ENCODE results near the gene DEFB128.
"Not testable (repeated sequence)": the region's sequence is repeated elsewhere in the genome, so short reads cannot be mapped to it uniquely, and the experiment has no call there.

The DEFB128 gene

GRCh38 chr20:214383-214782 is 24.9 kb upstream of the DEFB128 start:
- Histone ChIP-seq H3K4me1 (ENCODE audit: insufficient read depth, low read length) (no peaks in the 10 kb centered on the region), H3K9ac (ENCODE audit: low read depth, low read length) (no peak overlapping the region), H3K27me3 (ENCODE audit: insufficient read depth, low read length) (peaks cover 79% of the 10 kb centered on the region), H3K36me3 (ENCODE audit: insufficient read depth, low read length) (no peaks in the 10 kb centered on the region), H3K4me3 (ENCODE audit: low read length) (no peak overlapping the region), H3K9me3 (ENCODE audit: insufficient read depth, low read depth, low read length) (no peaks in the 10 kb centered on the region), H3K27ac (ENCODE audit: low read depth, low read length) (no peak overlapping the region)
- WGBS = 90% methylated on average over 2 of the region's 2 CpGs

- Histone ChIP-seq H3K9me3 (ENCODE audit: insufficient read depth, low read depth, low read length) (no peaks in the 10 kb centered on the region), H3K27ac (ENCODE audit: low read depth, low read length) (no peak overlapping the region), H3K9ac (ENCODE audit: low read depth, low read length) (no peak overlapping the region), H3K4me3 (ENCODE audit: low read length) (no peak overlapping the region), H3K4me1 (ENCODE audit: insufficient read depth, low read length) (no peaks in the 10 kb centered on the region), H3K36me3 (ENCODE audit: insufficient read depth, low read length) (no peaks in the 10 kb centered on the region), H3K27me3 (ENCODE audit: insufficient read depth, low read length) (peaks cover 82% of the 10 kb centered on the region)
- 71% methylated on average over 6 of the region's 7 CpGs for WGBS
These were observed 21.4 kb upstream of the DEFB128 start for GRCh38 chr20:210809-211502.

GRCh38 chr20:208942-209566 is 19.5 kb upstream of the DEFB128 start:
- H3K4me3 ChIP-seq (ENCODE audit: low read length) = no peak overlapping the region
- no peak overlapping the region for H3K9ac ChIP-seq (ENCODE audit: low read depth, low read length)
- H3K27ac ChIP-seq (ENCODE audit: low read depth, low read length) = no peak overlapping the region
- H3K9me3 ChIP-seq (ENCODE audit: insufficient read depth, low read depth, low read length) = no peaks in the 10 kb centered on the region
- 63% methylated on average over 4 of the region's 5 CpGs for WGBS
- H3K4me1 ChIP-seq (ENCODE audit: insufficient read depth, low read length) = no peaks in the 10 kb centered on the region
- H3K27me3 ChIP-seq (ENCODE audit: insufficient read depth, low read length) = peaks cover 83% of the 10 kb centered on the region
- H3K36me3 ChIP-seq (ENCODE audit: insufficient read depth, low read length) = no peaks in the 10 kb centered on the region

GRCh38 chr20:203630-204029 is 14.1 kb upstream of the DEFB128 start:
- H3K9ac ChIP-seq (ENCODE audit: low read depth, low read length); H3K9me3 ChIP-seq (ENCODE audit: insufficient read depth, low read depth, low read length); H3K4me1 ChIP-seq (ENCODE audit: insufficient read depth, low read length); H3K27ac ChIP-seq (ENCODE audit: low read depth, low read length); H3K4me3 ChIP-seq (ENCODE audit: low read length); H3K36me3 ChIP-seq (ENCODE audit: insufficient read depth, low read length): not testable (repeated sequence)
- 93% methylated on average over 1 of the region's 4 CpGs for WGBS
- H3K27me3 ChIP-seq (ENCODE audit: insufficient read depth, low read length) = peaks cover 45% of the 10 kb centered on the region

GRCh38 chr20:199996-200395 is 10.5 kb upstream of the DEFB128 start:
- no peak overlapping the region for H3K27ac ChIP-seq (ENCODE audit: low read depth, low read length)
- WGBS = 87% methylated on average over 4 of the region's 4 CpGs

GRCh38 chr20:198225-198624 is 8.7 kb upstream of the DEFB128 start:
- no peak overlapping the region for H3K4me3 ChIP-seq (ENCODE audit: low read length)
- no peak overlapping the region for H3K27ac ChIP-seq (ENCODE audit: low read depth, low read length)
- WGBS = 85% methylated on average over 1 of the region's 1 CpG
- peaks cover 11% of the 10 kb centered on the region; the same call in 1 of the 2 replicates for H3K27me3 ChIP-seq (ENCODE audit: insufficient read depth, low read length)
- no peak overlapping the region for H3K9ac ChIP-seq (ENCODE audit: low read depth, low read length)
- no peaks in the 10 kb centered on the region for H3K4me1 ChIP-seq (ENCODE audit: insufficient read depth, low read length)
- peaks cover 5% of the 10 kb centered on the region; the same call in 1 of the 2 replicates for H3K9me3 ChIP-seq (ENCODE audit: insufficient read depth, low read depth, low read length)
- no peaks in the 10 kb centered on the region for H3K36me3 ChIP-seq (ENCODE audit: insufficient read depth, low read length)

More at GRCh38 chr20:199996-200395, 10.5 kb upstream of the DEFB128 start:
- Histone ChIP-seq H3K9ac (ENCODE audit: low read depth, low read length) (no peak overlapping the region), H3K4me3 (ENCODE audit: low read length) (no peak overlapping the region), H3K27me3 (ENCODE audit: insufficient read depth, low read length) (peaks cover 18% of the 10 kb centered on the region), H3K9me3 (ENCODE audit: insufficient read depth, low read depth, low read length) (peaks cover 5% of the 10 kb centered on the region; the same call in 1 of the 2 replicates), H3K36me3 (ENCODE audit: insufficient read depth, low read length) (no peaks in the 10 kb centered on the region), H3K4me1 (ENCODE audit: insufficient read depth, low read length) (no peaks in the 10 kb centered on the region)

GRCh38 chr20:187733-188132 is 1.8 kb downstream of the DEFB128 start:
- no peaks in the 10 kb centered on the region for H3K27me3 ChIP-seq (ENCODE audit: insufficient read depth, low read length)
- no peak overlapping the region for H3K27ac ChIP-seq (ENCODE audit: low read depth, low read length)
- no peak overlapping the region for H3K4me3 ChIP-seq (ENCODE audit: low read length)
- H3K9ac ChIP-seq (ENCODE audit: low read depth, low read length) = no peak overlapping the region
- peaks cover 18% of the 10 kb centered on the region for H3K9me3 ChIP-seq (ENCODE audit: insufficient read depth, low read depth, low read length)
- WGBS = 94% methylated on average over 2 of the region's 2 CpGs
- H3K36me3 ChIP-seq (ENCODE audit: insufficient read depth, low read length) = no peaks in the 10 kb centered on the region
- no peaks in the 10 kb centered on the region for H3K4me1 ChIP-seq (ENCODE audit: insufficient read depth, low read length)

GRCh38 chr20:184288-184687 is 5.2 kb downstream of the DEFB128 start:
- Histone ChIP-seq H3K9ac (ENCODE audit: low read depth, low read length) (no peak overlapping the region), H3K36me3 (ENCODE audit: insufficient read depth, low read length) (no peaks in the 10 kb centered on the region), H3K9me3 (ENCODE audit: insufficient read depth, low read depth, low read length) (peaks cover 12% of the 10 kb centered on the region; the same call in 1 of the 2 replicates), H3K27me3 (ENCODE audit: insufficient read depth, low read length) (no peaks in the 10 kb centered on the region), H3K27ac (ENCODE audit: low read depth, low read length) (no peak overlapping the region), H3K4me3 (ENCODE audit: low read length) (no peak overlapping the region), H3K4me1 (ENCODE audit: insufficient read depth, low read length) (no peaks in the 10 kb centered on the region)
- WGBS = no CpG with 5 or more reads among the region's 2 CpGs

GRCh38 chr20:168876-169275 is 20.6 kb downstream of the DEFB128 start:
- Histone ChIP-seq H3K9ac (ENCODE audit: low read depth, low read length) (no peak overlapping the region), H3K27ac (ENCODE audit: low read depth, low read length) (no peak overlapping the region), H3K4me1 (ENCODE audit: insufficient read depth, low read length) (no peaks in the 10 kb centered on the region), H3K36me3 (ENCODE audit: insufficient read depth, low read length) (no peaks in the 10 kb centered on the region), H3K27me3 (ENCODE audit: insufficient read depth, low read length) (no peaks in the 10 kb centered on the region), H3K9me3 (ENCODE audit: insufficient read depth, low read depth, low read length) (no peaks in the 10 kb centered on the region), H3K4me3 (ENCODE audit: low read length) (no peak overlapping the region)
- 84% methylated on average over 2 of the region's 2 CpGs for WGBS

- Histone ChIP-seq H3K36me3 (ENCODE audit: insufficient read depth, low read length) (no peaks in the 10 kb centered on the region), H3K27me3 (ENCODE audit: insufficient read depth, low read length) (peaks cover under 1% of the 10 kb centered on the region; the same call in 1 of the 2 replicates), H3K9me3 (ENCODE audit: insufficient read depth, low read depth, low read length) (no peaks in the 10 kb centered on the region), H3K4me1 (ENCODE audit: insufficient read depth, low read length) (no peaks in the 10 kb centered on the region), H3K27ac (ENCODE audit: low read depth, low read length) (no peak overlapping the region), H3K9ac (ENCODE audit: low read depth, low read length) (no peak overlapping the region), H3K4me3 (ENCODE audit: low read length) (no peak overlapping the region)
- WGBS = 87% methylated on average over 3 of the region's 3 CpGs
These were observed 24.9 kb downstream of the DEFB128 start for GRCh38 chr20:164618-165017.

GRCh38 chr20:157154-157553 is 32.4 kb downstream of the DEFB128 start, which contains the start of gene DEFB127:
TSS of gene DEFB127 (plus strand) at chr20:157454. CDS start at chr20:157545, 91 bp downstream.
- Histone ChIP-seq H3K27me3 (ENCODE audit: insufficient read depth, low read length) (peaks cover 17% of the 10 kb centered on the region), H3K9ac (ENCODE audit: low read depth, low read length) (no peak within 1 kb of the TSS), H3K9me3 (ENCODE audit: insufficient read depth, low read depth, low read length) (no peaks in the 10 kb centered on the region), H3K4me3 (ENCODE audit: low read length) (no peak within 1 kb of the TSS), H3K36me3 (ENCODE audit: insufficient read depth, low read length) (no peaks in the 10 kb centered on the region), H3K4me1 (ENCODE audit: insufficient read depth, low read length) (no peaks in the 10 kb centered on the region), H3K27ac (ENCODE audit: low read depth, low read length) (no peak within 1 kb of the TSS)
- WGBS = 97% methylated on average over 5 of the region's 5 CpGs

All from HUES64 (cell line).